A549 (cell line): ENCODE measurements around the gene CACNA1C. TPM values are rescaled to one million over a fixed set of nuclear protein-coding genes. Genes with fewer than 3 reads are reported as not detected.

Experiments
- ATAC-seq, 2 experiments: fragments of 200-7000 bp in 1 of 2; fragments of >200 bp in 1 of 2; cut with Nextera tagmentation in 1 of 2; cut with Tn5 transposase in 1 of 2; 3 replicates each; pipeline versions ENCODE4 v1.8.0 to v1.9.1; 2018 to 2020; ENCODE audit warnings: mild to moderate bottlenecking in 1 of 2, moderate library complexity in 1 of 2
- CTCF ChIA-PET: fragments of 300-600 bp; sonication (Branson Sonifier 250); formaldehyde crosslinking; extraction: SDS; loops from one replicate; lab custom pipeline; 2021; ENCODE audit warnings: antibody characterized with exemption, inconsistent platforms; lab: Yijun Ruan, JAX
- POLR2A ChIA-PET: fragments of 350-600 bp; formaldehyde crosslinking; extraction: SDS; loops from one replicate; lab custom pipeline; 2021; ENCODE audit warnings: antibody characterized with exemption, inconsistent platforms; lab: Yijun Ruan, JAX
- DNase-seq, 2 experiments: peaks; one replicate each; pipeline versions ENCODE4 v3.0.0 to v3.0.0-alpha.2; 2011 to 2016; ENCODE audit warnings: low read depth in 1 of 2, low spot score in 1 of 2
- FAIRE-seq: peaks from 2 replicates; lab custom pipeline; 2011; peaks lifted over from hg19 to GRCh38; lab: Jason Lieb, UNC
- H3K27ac ChIP-seq, 2 experiments: fragments of >200 bp; sonication (Bioruptor Twin); formaldehyde crosslinking; 3 replicates each; pipeline ENCODE4 v1.5.1; 2016 to 2017
- H3K4me1 ChIP-seq: fragments of >200 bp; sonication (Bioruptor Twin); formaldehyde crosslinking; 3 replicates; pipeline ENCODE4 v1.6.1; 2016
- H3K4me2 ChIP-seq: fragments of >200 bp; sonication (Bioruptor Twin); formaldehyde crosslinking; 3 replicates; pipeline ENCODE4 v1.6.1; 2016
- H3K4me3 ChIP-seq: fragments of >200 bp; sonication (Bioruptor Twin); formaldehyde crosslinking; 3 replicates; pipeline ENCODE4 v1.5.1; 2016
- H3K9me3 ChIP-seq: fragments of >200 bp; sonication (Bioruptor Twin); formaldehyde crosslinking; 3 replicates; pipeline ENCODE4 v1.6.1; 2016
- BHLHE40 ChIP-seq: IDR thresholded peaks from 2 replicates; pipeline ENCODE4 v1.6.1; 2012; ENCODE audit warnings: low read depth, low read length, inconsistent platforms
- CHD4 ChIP-seq: fragments of 200-600 bp; sonication (generic); IDR thresholded peaks from 2 replicates; pipeline ENCODE4 v1.6.1; 2016; ENCODE audit warnings: antibody characterized with exemption, mild to moderate bottlenecking, borderline replicate concordance
- FOSB ChIP-seq: fragments of 250-450 bp; sonication (Bioruptor Pico); IDR thresholded peaks from 2 replicates; pipeline ENCODE4 v1.5.0; 2020; ENCODE audit warnings: mild to moderate bottlenecking, moderate library complexity
- FOSL2 ChIP-seq, 2 experiments: fragments of 450-650 bp in 1 of 2; fragments of >200 bp in 1 of 2; sonication (Bioruptor Twin) in 1 of 2; formaldehyde crosslinking; IDR thresholded peaks; 2 replicates each; pipeline versions ENCODE4 v1.5.0 to v1.6.1; 2016 to 2020; ENCODE audit warnings: mild to moderate bottlenecking in 1 of 2, moderate library complexity in 1 of 2
- FOXS1 ChIP-seq: fragments of 250-450 bp; sonication (Bioruptor Pico); IDR thresholded peaks from 2 replicates; pipeline ENCODE4 v1.5.0; 2020; ENCODE audit warnings: mild to moderate bottlenecking, moderate library complexity
- GATA3 ChIP-seq: IDR thresholded peaks from 2 replicates; pipeline ENCODE4 v1.6.1; 2012; ENCODE audit warnings: borderline replicate concordance
- HDAC2 ChIP-seq: fragments of 200-600 bp; sonication (generic); IDR thresholded peaks from 2 replicates; pipeline ENCODE4 v1.6.1; 2016
- HOXB13 ChIP-seq: fragments of 250-450 bp; sonication (Bioruptor Pico); IDR thresholded peaks from 2 replicates; pipeline ENCODE4 v1.5.0; 2020; ENCODE audit warnings: low read depth, mild to moderate bottlenecking, moderate library complexity
- MAFK ChIP-seq: fragments of 450-650 bp; IDR thresholded peaks from 2 replicates; pipeline ENCODE4 v1.6.1; 2014; ENCODE audit not compliant: partially characterized antibody
- NFE2L2 ChIP-seq: fragments of 150-350 bp; conservative IDR thresholded peaks from 2 replicates; pipeline ENCODE4 v1.6.1; 2014; ENCODE audit warnings: low read length
- NR3C1 ChIP-seq: fragments of >200 bp; sonication (Bioruptor Twin); formaldehyde crosslinking; IDR thresholded peaks from 3 replicates; pipeline ENCODE4 v1.6.1; 2017
- POLR2A ChIP-seq: IDR thresholded peaks from 2 replicates; pipeline ENCODE4 v1.6.1; 2012; ENCODE audit warnings: mild to moderate bottlenecking, low read length
- RAD21 ChIP-seq, 2 experiments: fragments of >200 bp in 1 of 2; sonication (Bioruptor Twin) in 1 of 2; formaldehyde crosslinking in 1 of 2; IDR thresholded peaks in 1 of 2; conservative IDR thresholded peaks in 1 of 2; 2 replicates in 1 of 2; 3 replicates in 1 of 2; pipeline ENCODE4 v1.6.1; 2012 to 2018; ENCODE audit warnings: inconsistent platforms in 1 of 2
- RFX5 ChIP-seq: fragments of 450-650 bp; IDR thresholded peaks from 2 replicates; pipeline ENCODE4 v1.7.1; 2014; ENCODE audit warnings: antibody characterized with exemption, mild to moderate bottlenecking, moderate library complexity
- RNF2 ChIP-seq: fragments of 200-600 bp; sonication (generic); IDR thresholded peaks from 2 replicates; pipeline ENCODE4 v1.6.1; 2016; ENCODE audit warnings: low read depth, mild to moderate bottlenecking, antibody characterized with exemption, moderate library complexity, borderline replicate concordance
- SMC3 ChIP-seq: fragments of >200 bp; sonication (Bioruptor Twin); formaldehyde crosslinking; IDR thresholded peaks from 3 replicates; pipeline ENCODE4 v1.6.1; 2018; ENCODE audit warnings: inconsistent platforms
- SREBF2 ChIP-seq: fragments of 450-650 bp; IDR thresholded peaks from 2 replicates; pipeline ENCODE4 v1.6.1; 2014; ENCODE audit warnings: mild to moderate bottlenecking, moderate library complexity
- TFCP2L1 ChIP-seq: fragments of 250-450 bp; sonication (Bioruptor Pico); IDR thresholded peaks from 2 replicates; pipeline ENCODE4 v1.5.0; 2021; ENCODE audit warnings: mild to moderate bottlenecking
- TP53 ChIP-seq: fragments of 250-450 bp; sonication (Bioruptor Pico); IDR thresholded peaks from 2 replicates; pipeline ENCODE4 v1.5.0; 2021; ENCODE audit warnings: mild to moderate bottlenecking, moderate library complexity
- ZFP36 ChIP-seq: fragments of 450-650 bp; IDR thresholded peaks from 2 replicates; pipeline ENCODE4 v1.6.1; 2014; ENCODE audit warnings: borderline replicate concordance; ENCODE audit not compliant: partially characterized antibody
- ZNF302 ChIP-seq: fragments of 250-450 bp; sonication (Bioruptor Pico); IDR thresholded peaks from 2 replicates; pipeline ENCODE4 v1.9.0; 2021; ENCODE audit warnings: inconsistent platforms, mild to moderate bottlenecking, moderate library complexity
- WGBS: methylation state at CpG from one replicate; pipeline ENCODE4 v1.1.6; 2017; ENCODE audit errors: missing lambda C conversion rate; 5-methylcytosine and 5-hydroxymethylcytosine counted together
- polyA plus RNA-seq, 4 experiments: library from polyadenylated mRNA; depleted of rRNA in 3 of 4; stranded (reverse); fragments of >200 nt; fragmentation: RNase III in 1 of 4; extraction: RNeasy Plus Mini Kit Qiagen cat#74134 plus additional on column Dnase treatment in 1 of 4; gene quantifications; 2 replicates in 3 of 4; 3 replicates in 1 of 4; pipeline ENCODE4 v1.2.3, GENCODE V29; 2011 to 2017
- TF ChIP-seq, protein P1 (sequence below): IDR thresholded peaks from 2 replicates; pipeline ENCODE4 v1.6.1; 2012
- TF ChIP-seq, protein P2 (sequence below): IDR thresholded peaks from 2 replicates; pipeline ENCODE4 v1.6.1; 2012; ENCODE audit warnings: low read depth, borderline replicate concordance
- TF ChIP-seq, protein P3 (sequence below): fragments of 250-450 bp; sonication (Bioruptor Pico); IDR thresholded peaks from 2 replicates; pipeline ENCODE4 v1.5.0; 2020; ENCODE audit warnings: low read depth, mild to moderate bottlenecking, moderate library complexity

Gene CACNA1C
- polyA plus RNA-seq, 2 of the 4 experiments (the other 2 are of a cell fraction), result not detected

DNA sequence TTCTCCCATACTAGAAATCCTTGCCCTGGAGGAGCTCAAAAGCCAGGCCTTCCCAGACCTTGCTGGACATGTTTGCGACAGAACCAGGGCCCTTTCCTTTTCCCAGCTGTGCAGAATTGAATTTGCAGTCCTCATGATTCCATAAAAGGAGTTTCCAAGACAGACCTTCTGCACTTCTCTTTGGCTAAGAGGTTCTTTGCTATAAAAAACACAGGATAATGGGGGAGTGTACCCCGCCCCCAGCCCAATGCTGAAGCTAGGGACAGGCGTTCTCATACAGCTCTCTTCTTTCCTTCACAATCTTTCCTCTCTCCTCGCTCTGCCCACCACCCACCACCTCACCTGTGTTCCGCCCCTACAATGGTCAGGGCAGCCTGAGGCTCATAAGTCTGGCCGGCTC lies 569.7 kb downstream of the CACNA1C start:
- Histone ChIP-seq H3K9me3 (no peaks in the 10 kb centered on the region), H3K27ac (no peak overlapping the region), H3K4me1 (no peaks in the 10 kb centered on the region), H3K4me2 (no peak overlapping the region), H3K4me3 (no peak overlapping the region)
- ATAC-seq, result no peak
- CTCF ChIA-PET, result no interaction called here
- DNase-seq, result no peak
- WGBS, result 31% methylated on average over 6 of the region's 6 CpGs
- no peak for TF ChIP-seq NR3C1
- TF ChIP-seq FOXS1 (CRISPR knock-in tag), result no peak
- TF ChIP-seq CHD4, result no peak
- no peak for TF ChIP-seq HOXB13
- no peak for TF ChIP-seq NFE2L2
- TF ChIP-seq ZFP36, result no peak
- TF ChIP-seq BHLHE40, result no peak
- TF ChIP-seq POLR2A, result no peak
- TF ChIP-seq TFCP2L1, result no peak
- TF ChIP-seq FOSL2 (IDR thresholded peaks at IDR 0.05), result no peak
- no peak for TF ChIP-seq FOSL2 (CRISPR knock-in tag; IDR thresholded peaks at IDR 0.05)
- TF ChIP-seq, protein P1, sequence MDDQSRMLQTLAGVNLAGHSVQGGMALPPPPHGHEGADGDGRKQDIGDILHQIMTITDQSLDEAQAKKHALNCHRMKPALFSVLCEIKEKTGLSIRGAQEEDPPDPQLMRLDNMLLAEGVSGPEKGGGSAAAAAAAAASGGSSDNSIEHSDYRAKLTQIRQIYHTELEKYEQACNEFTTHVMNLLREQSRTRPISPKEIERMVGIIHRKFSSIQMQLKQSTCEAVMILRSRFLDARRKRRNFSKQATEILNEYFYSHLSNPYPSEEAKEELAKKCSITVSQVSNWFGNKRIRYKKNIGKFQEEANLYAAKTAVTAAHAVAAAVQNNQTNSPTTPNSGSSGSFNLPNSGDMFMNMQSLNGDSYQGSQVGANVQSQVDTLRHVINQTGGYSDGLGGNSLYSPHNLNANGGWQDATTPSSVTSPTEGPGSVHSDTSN, result no peak
- TF ChIP-seq RAD21 (conservative IDR thresholded peaks at IDR 0.05 in 1 of 2, IDR thresholded peaks at IDR 0.05 in 1 of 2), result no peak
- TF ChIP-seq SREBF2, result no peak
- no peak for FAIRE-seq
- POLR2A ChIA-PET, result no interaction called here

DNA sequence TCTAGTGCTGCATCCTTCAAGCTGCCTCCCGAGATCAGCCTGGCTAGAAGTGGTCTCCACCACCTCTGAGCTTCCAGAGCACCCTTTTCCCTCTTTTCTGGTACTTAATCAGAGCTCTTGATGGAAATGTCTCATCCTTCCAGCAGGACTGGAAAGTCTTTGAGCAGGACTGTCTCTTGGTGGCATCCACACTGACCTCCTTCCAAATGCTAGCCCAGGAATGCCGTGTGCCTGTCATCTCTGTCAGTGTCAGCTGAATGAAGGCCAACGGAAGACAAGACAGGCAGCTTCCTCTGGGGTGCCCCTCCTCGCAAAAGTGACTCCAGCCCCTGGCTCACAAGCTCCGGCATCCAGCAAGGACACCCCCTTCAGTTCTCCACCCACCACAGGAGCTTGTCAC lies 570.7 kb downstream of the CACNA1C start:
- POLR2A ChIA-PET, result no interaction called here
- no peak overlapping the region for H3K4me3 ChIP-seq
- CTCF ChIA-PET, result interaction anchor here (2.8 kb wide), 1 partner anchor 8 kb away, joined by 9 read pairs; no protein-coding TSS in a partner anchor
- 34% methylated on average over 5 of the region's 5 CpGs for WGBS
- TF ChIP-seq TP53 (CRISPR knock-in tag) (no peak), ZNF302 (CRISPR knock-in tag) (no peak), GATA3 (no peak), SMC3 (no peak)
- TF ChIP-seq, protein P1, result no peak
- TF ChIP-seq, all 56 proteins: peak for 0
- ATAC-seq (no peak), FAIRE-seq (no peak), DNase-seq (no peak)
- H3K4me1 ChIP-seq, result no peaks in the 10 kb centered on the region
- no peak overlapping the region for H3K4me2 ChIP-seq
- H3K27ac ChIP-seq, result no peak overlapping the region
- no peaks in the 10 kb centered on the region for H3K9me3 ChIP-seq

DNA sequence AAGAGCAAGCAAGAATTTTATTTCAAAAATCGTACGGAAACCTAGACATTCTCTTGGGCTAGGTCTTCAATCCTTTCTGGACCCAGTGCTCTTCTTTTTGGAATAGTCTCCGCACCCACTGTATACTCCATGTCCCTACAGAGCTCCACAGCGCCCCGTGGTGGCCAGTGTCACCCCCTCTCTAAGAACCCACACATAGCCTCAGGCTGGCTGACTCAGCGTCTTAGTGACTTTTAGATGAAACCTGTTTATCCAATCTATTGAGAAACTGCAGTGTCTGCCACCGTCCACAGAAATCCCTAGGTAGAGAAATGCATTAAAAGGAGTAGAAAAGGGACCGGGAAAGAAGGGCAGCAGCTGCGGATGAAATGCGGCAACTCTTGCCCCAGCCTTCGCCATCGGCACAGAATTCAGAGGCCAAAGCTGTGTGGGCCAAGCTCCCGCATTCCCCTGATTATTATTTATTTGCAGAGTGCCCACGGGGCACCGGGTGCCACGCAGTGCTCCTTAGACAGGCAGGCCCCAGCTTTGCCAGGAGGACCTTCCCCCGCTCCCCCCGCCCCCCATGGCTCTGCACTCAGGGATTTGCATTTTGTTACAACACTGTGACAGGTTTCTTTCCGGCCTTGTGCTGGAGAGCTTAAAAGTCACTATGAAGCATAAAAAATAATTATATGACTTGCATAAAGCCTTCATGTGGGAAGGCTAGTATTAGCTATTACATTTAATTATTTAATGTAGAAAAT lies 571.9 kb downstream of the CACNA1C start:
- CTCF ChIA-PET, result interaction anchor here (0.6 to 3.5 kb wide), 5 partner anchors 9 to 176 kb away, joined by 3 to 10 read pairs (median 3); no protein-coding TSS in a partner anchor
- FAIRE-seq (no peak), ATAC-seq (peak in 1 of 2 experiments; percentile 74; a peak in 3 of 6 replicates), DNase-seq (peak in 1 of 2 experiments; percentile 55)
- Histone ChIP-seq H3K27ac (no peak overlapping the region), H3K4me3 (no peak overlapping the region), H3K4me2 (no peak overlapping the region), H3K4me1 (no peaks in the 10 kb centered on the region), H3K9me3 (no peaks in the 10 kb centered on the region)
- POLR2A ChIA-PET, result no interaction called here
- TF ChIP-seq MAFK, result peak; percentile 79
- no peak for TF ChIP-seq ZNF302 (CRISPR knock-in tag)
- 53% methylated on average over 19 of the region's 19 CpGs for WGBS

DNA sequence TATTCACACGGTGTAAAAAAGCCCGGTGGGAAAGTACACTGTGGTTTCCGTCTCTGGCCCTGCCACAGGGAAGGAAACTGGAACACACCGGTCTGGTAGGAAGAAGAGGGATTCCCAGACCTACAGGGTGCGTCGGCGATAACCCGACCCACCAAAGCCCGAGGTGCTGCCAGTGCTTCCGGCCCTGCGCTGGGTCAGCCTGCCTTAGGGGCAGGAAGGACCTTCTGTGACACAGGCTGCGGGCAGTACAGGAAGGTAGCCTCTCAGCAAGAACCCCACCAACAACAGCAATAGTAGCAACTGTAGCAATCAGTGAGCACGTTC lies 572.5 kb downstream of the CACNA1C start:
- ChIA-PET POLR2A (no interaction called here), CTCF (interaction anchor here (0.6 to 3.5 kb wide), 6 partner anchors 9 to 175 kb away, joined by 3 to 10 read pairs (median 3); no protein-coding TSS in a partner anchor)
- Histone ChIP-seq H3K4me2 (no peak overlapping the region), H3K27ac (no peak overlapping the region), H3K4me3 (no peak overlapping the region), H3K9me3 (no peaks in the 10 kb centered on the region), H3K4me1 (no peaks in the 10 kb centered on the region)
- ATAC-seq (no peak), DNase-seq (no peak), FAIRE-seq (no peak)
- WGBS, result 73% methylated on average over 13 of the region's 13 CpGs
- TF ChIP-seq, protein P2, sequence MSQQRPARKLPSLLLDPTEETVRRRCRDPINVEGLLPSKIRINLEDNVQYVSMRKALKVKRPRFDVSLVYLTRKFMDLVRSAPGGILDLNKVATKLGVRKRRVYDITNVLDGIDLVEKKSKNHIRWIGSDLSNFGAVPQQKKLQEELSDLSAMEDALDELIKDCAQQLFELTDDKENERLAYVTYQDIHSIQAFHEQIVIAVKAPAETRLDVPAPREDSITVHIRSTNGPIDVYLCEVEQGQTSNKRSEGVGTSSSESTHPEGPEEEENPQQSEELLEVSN, result no peak
- TF ChIP-seq FOSB (CRISPR knock-in tag) (no peak), NR3C1 (no peak), HDAC2 (no peak), RFX5 (no peak), RNF2 (no peak)
- TF ChIP-seq, protein P3, sequence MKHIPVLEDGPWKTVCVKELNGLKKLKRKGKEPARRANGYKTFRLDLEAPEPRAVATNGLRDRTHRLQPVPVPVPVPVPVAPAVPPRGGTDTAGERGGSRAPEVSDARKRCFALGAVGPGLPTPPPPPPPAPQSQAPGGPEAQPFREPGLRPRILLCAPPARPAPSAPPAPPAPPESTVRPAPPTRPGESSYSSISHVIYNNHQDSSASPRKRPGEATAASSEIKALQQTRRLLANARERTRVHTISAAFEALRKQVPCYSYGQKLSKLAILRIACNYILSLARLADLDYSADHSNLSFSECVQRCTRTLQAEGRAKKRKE (CRISPR knock-in tag), result no peak
